ENCODE measurements around the gene SLC25A10.

SLC25A10 gene

GRCh38 chr17:81705518-81706231 lies 6.4 kb upstream of the SLC25A10 start:
- Histone ChIP-seq H3K27ac (ENCODE audit: extremely low read depth, low read depth, low read length) (no peak overlapping the region; the same call in 1 of the 2 replicates), H3K4me1 (ENCODE audit: control insufficient read depth, insufficient read depth, low read length) (peaks cover 6% of the 10 kb centered on the region; the same call in 1 of the 2 replicates), H3K9me3 (ENCODE audit: control insufficient read depth, insufficient read depth, low read depth, low read length) (no peaks in the 10 kb centered on the region), H3K4me3 (ENCODE audit: low read depth, low read length) (no peak overlapping the region), H3K36me3 (ENCODE audit: control insufficient read depth in 2 of 2, insufficient read depth in 1 of 2, low read length in 2 of 2) (peaks cover 20 to 68% of the 10 kb centered on the region in 2 experiments)
- TF ChIP-seq RBAK (tag by site-specific recombination; IDR thresholded peaks at IDR 0.05) (no peak), ZNF221 (tag by site-specific recombination; IDR thresholded peaks at IDR 0.05; ENCODE audit: borderline replicate concordance) (no peak), ZNF777 (tag by site-specific recombination; IDR thresholded peaks at IDR 0.05; ENCODE audit: borderline replicate concordance) (no peak), ZNF768 (tag by site-specific recombination; IDR thresholded peaks at IDR 0.05) (no peak), ZNF239 (tag by site-specific recombination; IDR thresholded peaks at IDR 0.05) (no peak), ZSCAN18 (tag by site-specific recombination; IDR thresholded peaks at IDR 0.05) (no peak), ZNF670 (tag by site-specific recombination; IDR thresholded peaks at IDR 0.05; ENCODE audit: low read depth) (no peak), ZNF18 (tag by site-specific recombination; IDR thresholded peaks at IDR 0.05) (no peak), HOXA7 (CRISPR knock-in tag; IDR thresholded peaks at IDR 0.05; ENCODE audit: borderline replicate concordance) (no peak), BCL11A (tag by site-specific recombination; IDR thresholded peaks at IDR 0.05; ENCODE audit: low read depth) (no peak), REST (tag by site-specific recombination; IDR thresholded peaks at IDR 0.05) (no peak), KLF17 (tag by site-specific recombination; IDR thresholded peaks at IDR 0.05) (no peak)
- CTCF ChIA-PET: no interaction called here
- POLR2A ChIA-PET: interaction anchor here (1.8 kb wide), 1 partner anchor 22 kb away, joined by 7 read pairs; the partner anchor contains the start of genes ARL16 and HGS

- H3K9me3 ChIP-seq (ENCODE audit: control insufficient read depth, insufficient read depth, low read depth, low read length): no peaks in the 10 kb centered on the region
- TF ChIP-seq ZNF560 (tag by site-specific recombination; IDR thresholded peaks at IDR 0.05; ENCODE audit: borderline replicate concordance) (no peak), PRDM10 (tag by site-specific recombination; IDR thresholded peaks at IDR 0.05) (no peak), ZNF549 (tag by site-specific recombination; IDR thresholded peaks at IDR 0.05) (no peak), KLF1 (tag by site-specific recombination; IDR thresholded peaks at IDR 0.05) (0 out of 2 replicates have a peak, but pooled peaks have one; percentile 33)
- no peak overlapping the region for H3K27ac ChIP-seq (ENCODE audit: extremely low read depth, low read depth, low read length)
- H3K4me3 ChIP-seq (ENCODE audit: low read depth, low read length): no peak overlapping the region
- peaks cover 20 to 63% of the 10 kb centered on the region in 2 experiments for H3K36me3 ChIP-seq (ENCODE audit: control insufficient read depth in 2 of 2, insufficient read depth in 1 of 2, low read length in 2 of 2)
- peaks cover 4% of the 10 kb centered on the region; the same call in 1 of the 2 replicates for H3K4me1 ChIP-seq (ENCODE audit: control insufficient read depth, insufficient read depth, low read length)
- CTCF ChIA-PET: interaction anchor here (0.6 kb wide), 1 partner anchor 149 kb away, joined by 4 read pairs; no protein-coding TSS in a partner anchor
- POLR2A ChIA-PET: interaction anchor here (1.0 to 1.8 kb wide), 4 partner anchors 19 to 127 kb away, joined by 3 to 7 read pairs (median 4); partner anchors contain the start of genes ARL16, CCDC137, HGS and MCRIP1
Measured at GRCh38 chr17:81706232-81706611, 5.9 kb upstream of the SLC25A10 start.
